WI38 (cell line): Measurements from ENCODE around the gene SIRPB1.
"Not testable (repeated sequence)": the region's sequence is repeated elsewhere in the genome, so short reads cannot be mapped to it uniquely, and the experiment has no call there.

ENCODE experiments used
- H3K4me3 ChIP-seq: 2 replicates; pipeline ENCODE4 v1.5.1; 2011; ENCODE audit warnings: low read depth, mild to moderate bottlenecking, control low read depth, low read length
- CTCF ChIP-seq: IDR thresholded peaks from 2 replicates; pipeline ENCODE4 v1.5.1; 2012; ENCODE audit warnings: low read depth, mild to moderate bottlenecking, control low read depth, low read length

SIRPB1 gene

GRCh38 chr20:1651268-1652058 is 31.7 kb upstream of the SIRPB1 start:
- H3K4me3 ChIP-seq: no peak overlapping the region
- no peak for TF ChIP-seq CTCF

DNA sequence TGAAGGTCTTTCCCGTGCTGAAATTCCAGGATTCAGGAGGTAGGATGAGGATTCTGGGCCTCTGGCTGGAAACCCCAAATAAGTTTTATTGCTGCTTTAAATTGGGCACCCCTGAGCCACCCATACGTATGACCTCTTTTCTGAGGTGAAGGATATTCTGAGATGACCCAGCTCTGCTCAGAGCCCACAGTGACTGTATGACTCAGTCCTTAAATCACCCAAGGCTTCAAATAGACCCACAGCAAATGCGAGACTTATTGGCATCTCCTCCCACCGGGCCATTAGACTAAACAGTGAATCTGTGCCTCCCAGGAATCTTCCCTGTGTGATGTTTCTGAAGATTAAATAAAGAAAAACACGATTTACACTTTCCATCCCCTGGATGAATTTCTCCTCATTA is 28.3 kb upstream of the SIRPB1 start:
- TF ChIP-seq CTCF: no peak
- H3K4me3 ChIP-seq: no peak overlapping the region

DNA sequence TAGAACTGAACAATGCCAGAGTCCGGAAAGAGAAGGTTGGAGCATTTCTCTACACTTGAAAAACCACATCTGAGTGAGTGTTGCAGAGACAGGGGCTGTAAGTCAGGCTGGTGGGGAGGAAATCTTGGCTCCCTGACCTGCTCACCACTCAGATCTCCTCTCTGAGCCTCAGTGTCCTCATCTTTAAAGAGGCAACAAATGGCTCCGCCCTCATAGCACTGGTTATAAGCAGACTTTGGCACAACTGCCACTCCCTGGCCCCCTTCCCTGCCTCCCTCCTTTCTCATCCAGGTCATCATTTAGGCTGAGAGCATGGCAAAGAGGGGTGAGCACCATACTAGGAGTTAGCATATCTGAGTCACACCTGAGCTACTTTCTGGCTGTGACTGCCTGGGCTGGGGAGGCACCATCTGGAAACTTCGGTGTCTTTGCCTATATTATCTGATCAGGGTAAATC is 27.2 kb upstream of the SIRPB1 start:
- H3K4me3 ChIP-seq: no peak overlapping the region
- TF ChIP-seq CTCF: no peak

GRCh38 chr20:1644101-1644962 is 24.5 kb upstream of the SIRPB1 start:
- H3K4me3 ChIP-seq: no peak overlapping the region
- no peak for TF ChIP-seq CTCF

- H3K4me3 ChIP-seq: not testable (repeated sequence)
Measured at GRCh38 chr20:1638643-1639042, 18.8 kb upstream of the SIRPB1 start.

DNA sequence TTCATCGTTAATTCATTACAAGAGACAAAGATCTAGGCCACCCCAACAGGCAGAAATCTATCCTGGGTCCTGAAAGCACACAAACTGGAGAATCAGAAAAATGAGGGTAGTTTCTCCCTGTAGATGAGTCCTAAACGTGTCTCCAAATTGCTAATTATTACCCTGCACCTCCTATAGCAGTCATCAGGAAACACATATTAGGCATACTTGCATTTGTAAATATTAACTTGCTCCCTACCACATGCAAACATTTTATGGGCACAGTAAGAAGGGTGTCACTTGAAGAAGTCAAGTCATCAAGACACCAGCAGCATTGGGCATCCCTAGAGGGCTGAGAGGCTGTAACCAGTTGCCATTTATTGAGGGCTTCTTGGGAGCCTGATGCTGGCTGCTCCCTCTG is 17.9 kb upstream of the SIRPB1 start:
- no peak for TF ChIP-seq CTCF
- no peak overlapping the region for H3K4me3 ChIP-seq

- no peak overlapping the region for H3K4me3 ChIP-seq
- no peak for TF ChIP-seq CTCF
Measured at GRCh38 chr20:1637226-1637625, 17.4 kb upstream of the SIRPB1 start.
